HG02623 (cell line): ENCODE data around the gene RSPH6A.
A peak's percentile ranks its signal among the peaks of the same experiment; 100 is the strongest.
"Not testable (repeated sequence)": the region's sequence is repeated elsewhere in the genome, so short reads cannot be mapped to it uniquely, and the experiment has no call there.

ENCODE experiments used
- ATAC-seq: cut with Tn5 transposase; IDR thresholded peaks from one replicate; pipeline ENCODE4 v1.9.1; 2021; ENCODE audit warnings: moderate library complexity; ENCODE audit not compliant: unreplicated experiment

RSPH6A gene

DNA sequence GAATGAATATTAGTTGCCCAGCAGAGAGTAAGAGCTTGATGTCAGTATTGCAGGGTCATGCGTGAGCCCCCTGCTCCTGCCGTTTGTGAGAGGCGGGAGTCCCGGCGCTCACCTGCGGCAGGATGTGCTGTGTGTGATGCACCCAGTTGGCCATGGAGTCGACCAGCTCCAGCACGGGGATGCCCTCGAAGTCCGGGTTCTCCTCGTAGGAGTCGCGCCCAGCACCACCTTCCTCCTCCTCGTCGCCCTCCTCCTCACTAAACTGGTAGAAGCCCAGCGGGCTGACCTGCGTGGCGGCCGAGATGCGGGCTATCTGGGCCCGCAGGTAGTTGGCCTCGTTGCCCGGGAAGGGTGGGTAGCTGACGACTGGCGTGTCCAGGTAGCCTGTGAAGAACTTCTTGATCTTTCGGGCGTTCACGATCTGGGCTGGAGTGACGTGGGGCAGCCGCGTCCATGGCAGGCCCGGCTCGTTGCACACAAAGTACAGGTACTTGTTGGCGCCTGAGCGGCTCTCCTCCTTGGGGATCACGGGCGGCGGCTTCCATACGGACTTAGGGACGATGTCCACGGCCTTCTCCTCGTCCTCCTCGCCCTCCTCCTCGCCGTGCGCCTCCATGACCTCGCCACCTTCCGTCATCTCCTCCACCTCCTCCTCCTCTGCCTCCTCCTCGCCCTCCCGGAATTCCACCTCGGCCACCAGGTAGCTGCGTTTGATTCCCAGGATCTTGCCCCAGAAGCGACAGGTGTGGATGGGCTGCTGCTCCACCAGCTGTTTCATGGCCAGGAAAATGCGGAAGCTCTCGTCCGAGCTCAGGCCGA lies 10.8 kb downstream of the RSPH6A start:
- no peak for ATAC-seq

DNA sequence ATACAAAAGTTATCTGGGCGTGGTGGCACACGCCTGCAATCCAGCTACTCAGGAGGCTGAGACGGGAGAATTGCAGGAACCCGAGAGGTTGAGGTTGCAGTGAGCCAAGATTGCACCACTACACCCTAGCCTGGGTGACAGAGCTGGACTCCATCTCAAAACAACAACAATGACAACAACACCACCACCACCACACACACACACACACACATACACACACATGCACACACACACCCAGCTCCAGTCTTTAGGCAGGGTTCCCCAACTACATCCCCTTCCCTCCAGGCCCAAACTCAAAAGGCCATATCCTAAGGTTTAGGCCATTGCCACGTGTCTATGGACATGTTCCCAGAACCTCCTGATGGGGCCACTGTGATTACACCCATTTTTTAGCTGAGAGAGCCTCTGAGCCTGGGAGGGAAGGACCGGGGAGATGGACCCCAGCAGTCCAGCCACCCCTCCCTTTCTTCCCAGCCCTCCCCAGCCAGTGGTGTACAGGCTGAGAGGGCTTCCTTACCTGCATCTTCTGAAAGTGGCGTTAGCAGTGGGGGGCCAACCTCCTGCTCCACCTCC lies 13.4 kb downstream of the RSPH6A start:
- no peak for ATAC-seq

DNA sequence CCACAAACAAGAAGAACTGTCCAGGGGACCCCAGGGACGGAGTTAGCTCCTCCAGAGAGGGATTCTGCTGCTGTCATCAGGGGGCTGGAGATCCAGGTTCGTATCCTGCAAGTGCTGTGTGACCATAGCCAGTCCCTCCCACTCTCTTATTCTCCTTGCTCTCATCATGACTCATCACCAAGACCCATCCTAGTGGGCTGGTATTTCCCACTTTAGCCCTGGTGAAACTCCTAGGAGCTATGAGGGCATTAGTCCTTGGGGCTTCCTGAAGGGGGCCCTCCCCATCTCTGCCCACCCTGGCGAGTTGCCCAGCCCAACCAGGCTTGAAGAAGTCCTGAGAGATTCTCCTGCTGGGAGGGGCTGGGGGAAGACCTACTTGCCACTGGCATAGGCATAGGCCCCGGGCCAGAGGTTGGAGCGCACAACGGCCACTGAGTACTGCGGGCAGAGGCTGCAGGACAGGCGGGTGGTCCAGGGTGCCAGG lies 15.0 kb downstream of the RSPH6A start:
- ATAC-seq, result no peak

DNA sequence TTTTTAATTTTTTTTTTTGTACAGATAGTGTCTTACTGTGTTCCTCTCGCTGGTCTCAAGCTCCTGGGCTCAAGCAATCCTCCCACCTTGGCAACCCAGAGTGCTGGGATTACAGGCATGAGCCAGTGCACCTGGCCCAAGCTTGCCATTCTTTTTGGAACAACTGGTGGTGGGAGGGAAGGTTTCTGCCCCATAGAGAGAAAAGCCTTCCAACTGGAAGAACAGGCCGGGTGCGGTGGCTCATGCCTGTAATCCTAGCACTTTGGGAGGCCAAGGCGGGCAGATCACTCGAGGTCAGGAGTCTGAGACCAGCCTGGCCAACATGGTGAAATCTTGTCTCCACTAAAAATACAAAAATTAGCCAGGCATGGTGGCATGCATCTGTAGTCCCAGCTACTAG lies 15.6 kb downstream of the RSPH6A start:
- ATAC-seq, result not testable (repeated sequence)

DNA sequence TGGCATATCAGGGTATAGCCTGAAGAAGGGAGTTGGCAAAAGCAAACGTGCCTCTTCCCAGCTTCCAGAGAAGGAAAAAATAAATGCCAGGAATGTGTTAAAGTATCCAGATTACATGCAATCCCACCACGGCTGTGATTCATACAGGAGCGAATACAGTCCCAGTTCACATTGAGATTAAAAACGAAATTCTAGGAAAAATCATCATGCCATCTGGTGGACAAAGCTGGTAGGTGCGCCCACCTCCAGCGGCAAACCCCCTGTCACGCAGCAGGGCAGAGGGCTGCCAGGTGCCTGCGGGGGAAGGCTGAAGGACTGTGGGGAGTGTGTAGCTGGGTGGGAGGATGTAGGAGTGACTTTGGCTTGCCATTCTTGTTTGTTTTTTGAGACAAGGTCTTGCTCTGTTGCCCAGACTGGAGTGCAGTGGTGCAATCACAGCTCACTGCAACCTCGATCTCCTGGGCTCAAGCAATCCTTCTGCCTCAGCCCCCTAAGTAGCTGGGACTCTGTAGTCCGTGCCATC lies 16.1 kb downstream of the RSPH6A start:
- no peak for ATAC-seq

DNA sequence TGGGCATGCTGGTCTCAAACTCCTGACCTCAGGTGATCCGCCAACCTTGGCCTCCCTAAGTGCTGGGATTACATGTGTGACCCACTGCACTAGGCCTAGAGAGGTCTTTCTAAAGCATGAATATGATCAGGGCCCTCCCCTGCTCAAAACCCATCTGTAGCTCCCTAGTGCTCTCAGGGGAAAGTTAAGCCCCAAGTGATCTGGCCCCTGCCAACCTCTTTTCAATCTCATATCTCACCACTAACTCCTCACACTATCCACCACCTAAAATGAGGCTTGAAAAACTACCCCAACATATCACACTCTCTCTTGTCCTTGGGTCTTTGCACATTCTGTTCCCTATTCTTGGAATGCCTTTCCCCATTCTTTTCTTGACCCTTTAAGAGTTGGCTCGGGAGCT lies 20.5 kb downstream of the RSPH6A start:
- ATAC-seq, result no peak

DNA sequence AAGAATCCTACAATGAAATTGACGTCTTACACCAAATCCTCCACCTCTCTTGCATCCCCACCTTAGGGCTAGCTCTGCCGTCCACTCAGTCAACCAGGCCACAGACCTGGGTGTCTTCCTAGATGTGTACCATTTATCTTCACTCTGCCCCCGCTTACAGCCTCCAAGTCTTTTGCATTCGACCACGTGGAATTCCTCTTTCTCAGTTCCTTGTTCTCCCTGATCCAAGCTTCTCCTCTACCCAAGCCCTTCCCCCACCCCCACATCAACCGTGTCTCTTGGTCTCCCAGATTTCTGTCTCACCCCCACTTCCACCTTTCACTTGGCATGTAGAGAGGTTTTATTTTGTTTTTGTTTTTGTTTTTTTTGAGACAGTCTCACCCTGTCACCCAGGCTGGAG lies 21.2 kb downstream of the RSPH6A start:
- ATAC-seq, result no peak

DNA sequence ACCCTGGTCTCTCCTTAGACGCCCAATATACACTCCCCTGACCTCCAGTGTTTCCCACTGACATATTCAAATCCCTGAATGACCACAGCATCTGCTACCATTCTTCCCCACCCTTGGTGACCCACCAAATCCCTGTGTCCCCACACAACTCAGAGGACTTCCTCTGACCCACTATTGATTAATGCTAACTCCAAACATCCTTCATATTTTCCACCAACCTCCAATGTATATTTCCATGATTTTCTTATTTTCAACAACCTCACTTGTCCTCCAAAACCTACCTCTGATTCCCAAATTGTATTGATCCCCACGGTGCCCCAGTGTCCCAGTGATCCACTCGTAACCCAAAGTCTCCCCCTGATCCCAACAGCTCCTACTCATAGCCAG lies 21.9 kb downstream of the RSPH6A start:
- no peak for ATAC-seq

DNA sequence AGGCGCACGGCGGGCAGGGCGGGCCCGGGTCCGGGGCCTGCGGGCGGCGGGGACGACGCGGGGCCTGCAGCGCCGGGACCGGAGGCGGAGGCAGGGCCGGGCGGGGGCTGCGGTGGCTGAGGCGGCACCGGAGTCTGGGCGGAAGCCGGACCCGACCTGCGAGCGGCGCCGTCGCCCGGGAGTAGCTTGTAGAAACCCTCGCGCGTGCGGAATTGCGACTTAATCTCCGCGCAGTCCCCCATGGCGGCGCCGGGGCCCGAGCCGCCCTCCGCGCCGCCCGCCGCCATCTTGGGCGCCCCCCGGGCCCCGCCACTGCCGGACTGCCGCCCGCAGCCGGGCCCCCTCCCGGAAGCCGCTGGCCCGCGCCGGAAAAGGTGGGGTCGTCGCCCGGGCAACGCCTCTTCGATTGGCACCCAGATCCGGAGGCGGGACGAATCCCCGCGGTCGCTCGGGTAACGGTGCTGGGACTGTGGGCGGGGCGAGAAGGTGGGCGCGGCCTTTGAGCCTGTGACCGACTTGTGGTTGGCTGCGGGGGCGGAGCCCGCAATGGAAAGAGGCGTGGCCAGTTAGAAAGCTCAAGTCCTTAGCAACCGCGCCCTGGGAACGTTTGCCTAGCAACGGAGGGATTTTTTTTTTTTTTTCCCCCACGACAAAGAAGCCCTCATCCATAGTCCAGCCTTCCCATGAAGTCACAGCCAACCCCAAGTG lies 22.5 kb downstream of the RSPH6A start, which contains the start of gene DMWD:
Gene DMWD (minus strand): TSS at position 376 of the 708 bp plus-strand sequence. CDS start 89 bp downstream, at position 287.
- peak; percentile 91 for ATAC-seq

DNA sequence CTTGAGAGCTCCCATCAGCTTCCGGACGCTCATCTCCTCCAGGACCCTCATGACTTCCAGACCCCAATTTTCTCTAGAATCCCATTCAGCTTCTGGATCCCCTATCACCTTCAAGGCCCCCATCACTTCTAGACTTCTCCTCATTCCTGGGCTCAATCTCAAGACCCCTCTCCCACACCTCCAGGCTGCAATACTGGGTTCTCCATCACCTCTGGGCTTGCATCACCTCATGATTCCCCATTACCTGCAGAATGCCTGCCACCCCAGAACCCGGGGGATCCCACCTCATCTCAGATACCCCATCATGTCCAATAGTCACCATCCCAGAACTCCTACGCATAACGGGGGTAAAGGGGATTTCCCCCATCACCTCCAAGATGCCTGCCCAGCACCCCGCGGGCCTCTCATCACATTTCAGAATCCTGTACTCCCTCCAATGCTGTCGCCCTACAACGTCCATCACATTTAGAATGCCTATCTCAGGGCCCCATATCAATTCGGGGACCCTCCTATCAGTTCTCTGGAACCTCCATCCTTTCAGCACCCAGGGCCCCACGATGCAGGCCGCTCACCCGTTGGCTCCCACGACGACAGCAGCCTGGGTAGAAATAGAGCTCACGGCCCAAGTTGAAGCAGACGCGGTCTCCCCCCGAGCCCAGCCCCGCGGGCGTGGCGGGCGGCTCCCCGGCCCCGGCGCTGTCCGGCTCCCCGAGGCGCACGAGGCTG lies 23.2 kb downstream of the RSPH6A start:
- no peak for ATAC-seq

DNA sequence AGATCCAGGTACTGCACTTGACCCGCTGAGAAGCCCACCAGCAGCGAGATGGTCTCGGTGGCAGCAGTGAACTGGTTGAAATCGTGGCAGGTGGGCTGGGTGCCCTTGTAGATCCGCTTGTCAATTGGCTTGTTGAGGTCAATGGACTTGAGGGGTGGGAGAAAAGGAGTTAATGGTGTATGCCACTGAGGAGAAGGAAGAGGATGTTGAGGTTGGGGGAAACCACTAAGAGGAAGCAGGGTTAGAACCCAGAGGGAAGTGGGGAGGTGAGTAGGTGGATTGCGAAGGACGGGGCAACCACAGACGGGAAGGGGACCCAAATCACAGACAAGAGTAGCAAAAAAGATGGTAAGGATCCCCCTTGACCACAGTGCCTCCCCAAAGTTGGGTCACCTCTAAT lies 24.2 kb downstream of the RSPH6A start:
- no peak for ATAC-seq

DNA sequence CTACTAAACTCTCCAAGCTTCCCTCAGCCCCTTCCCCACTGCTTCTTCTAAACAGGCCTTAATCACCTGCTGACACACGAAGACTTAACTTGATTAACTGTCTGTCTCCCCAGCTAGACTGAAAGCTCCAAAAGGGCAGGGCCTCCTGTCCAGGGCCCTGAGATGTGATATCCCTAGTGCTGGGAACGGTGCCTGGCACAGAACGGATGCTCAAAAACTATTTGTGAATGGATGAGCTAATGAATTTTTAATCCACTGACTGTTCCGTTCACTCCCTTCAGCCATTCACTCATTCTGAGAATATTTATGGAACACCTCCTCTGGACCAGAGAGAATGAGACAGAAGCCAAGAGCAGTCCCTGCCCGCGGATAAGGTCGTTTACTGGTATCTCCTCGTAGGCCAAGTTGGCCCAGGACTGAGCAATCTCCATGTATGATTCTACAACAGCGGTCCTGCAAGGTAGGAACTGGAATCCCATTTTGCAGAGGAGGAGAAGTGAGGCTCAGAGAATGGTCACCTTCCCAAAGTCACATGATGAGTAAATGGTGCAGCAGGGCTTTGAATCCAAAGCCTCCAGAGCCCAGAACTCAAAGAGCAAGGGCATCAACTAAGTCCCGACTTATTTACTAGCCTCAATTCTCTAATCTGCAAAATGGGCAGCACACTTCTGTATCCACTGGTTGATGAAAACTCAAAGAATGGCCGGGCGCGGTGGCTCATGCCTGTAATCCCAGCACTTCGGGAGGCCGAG lies 25.9 kb downstream of the RSPH6A start:
- ATAC-seq, result no peak

DNA sequence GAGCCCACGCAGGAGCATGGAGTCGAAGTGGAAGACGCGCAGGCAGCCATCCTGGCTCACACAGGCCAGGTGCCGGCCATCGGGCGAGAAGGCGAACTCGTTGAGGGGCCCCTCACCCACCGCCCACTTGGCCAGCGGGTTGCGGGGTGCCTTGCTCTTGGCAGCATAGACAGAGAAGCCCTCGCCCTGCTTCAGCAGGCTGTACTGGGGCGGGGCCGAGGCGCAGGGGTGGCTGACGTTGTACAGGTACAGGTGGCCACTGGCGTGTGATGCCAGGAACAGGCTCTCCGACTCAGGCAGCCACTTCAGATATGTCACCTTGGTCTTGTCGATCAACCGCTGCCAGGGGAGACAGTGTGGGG lies 28.6 kb downstream of the RSPH6A start:
- ATAC-seq, result no peak

DNA sequence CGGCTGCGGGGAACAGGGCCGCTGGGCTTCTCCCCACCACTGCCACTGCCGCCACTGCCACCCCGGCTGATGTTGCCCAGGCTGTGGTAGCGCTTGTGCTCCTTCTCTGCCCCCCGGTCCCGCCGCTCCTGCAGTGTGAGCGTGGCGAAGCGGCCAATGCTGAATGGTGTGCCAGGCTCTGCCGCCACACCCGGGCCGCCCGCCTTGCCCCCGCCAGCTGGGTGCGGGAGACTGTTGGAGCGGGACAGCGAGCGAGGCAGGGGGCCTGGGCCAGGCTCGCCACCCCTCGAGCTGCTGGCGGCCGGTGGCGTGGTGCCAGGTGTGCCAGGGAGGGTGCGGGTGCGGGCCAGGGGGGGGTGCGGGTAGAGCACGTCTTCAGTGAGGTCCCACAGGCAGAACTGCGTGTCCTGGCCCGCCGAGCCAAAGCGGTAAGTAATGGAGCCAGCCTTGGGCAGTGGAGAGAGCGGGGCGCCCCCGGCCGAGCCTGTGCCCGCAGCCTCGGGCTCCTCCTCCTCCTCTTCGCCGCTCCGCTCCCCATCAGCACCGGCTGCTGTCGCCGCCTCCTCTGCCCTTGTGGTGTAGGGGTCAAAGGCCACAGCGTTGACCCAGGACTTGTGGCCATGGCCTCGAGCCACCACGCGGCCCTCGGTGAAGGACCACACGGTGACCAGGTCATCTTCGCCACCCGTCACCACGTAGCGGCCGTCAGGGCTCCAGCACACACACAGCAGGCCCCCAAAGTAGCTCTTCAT lies 29.2 kb downstream of the RSPH6A start:
- ATAC-seq, result no peak

DNA sequence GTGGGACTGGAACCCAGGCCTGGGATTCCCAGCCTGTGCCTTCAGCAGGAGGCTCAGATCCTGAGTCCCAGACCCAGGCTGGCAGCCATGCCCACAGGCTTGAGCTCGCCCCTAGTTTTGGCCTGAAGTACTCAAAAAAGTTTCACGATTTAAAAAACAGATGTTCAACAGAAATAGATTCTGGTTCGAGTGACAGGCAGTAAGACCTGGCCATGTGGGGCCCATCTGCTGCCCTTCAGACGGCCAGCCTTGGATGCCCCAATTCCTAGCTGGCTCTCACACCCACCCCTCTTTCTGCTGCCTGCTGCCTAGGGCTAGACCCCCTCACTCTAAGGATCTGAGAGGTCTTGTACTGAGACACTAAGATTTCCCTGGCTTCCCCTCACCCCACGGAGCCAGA lies 30.0 kb downstream of the RSPH6A start:
- no peak for ATAC-seq

DNA sequence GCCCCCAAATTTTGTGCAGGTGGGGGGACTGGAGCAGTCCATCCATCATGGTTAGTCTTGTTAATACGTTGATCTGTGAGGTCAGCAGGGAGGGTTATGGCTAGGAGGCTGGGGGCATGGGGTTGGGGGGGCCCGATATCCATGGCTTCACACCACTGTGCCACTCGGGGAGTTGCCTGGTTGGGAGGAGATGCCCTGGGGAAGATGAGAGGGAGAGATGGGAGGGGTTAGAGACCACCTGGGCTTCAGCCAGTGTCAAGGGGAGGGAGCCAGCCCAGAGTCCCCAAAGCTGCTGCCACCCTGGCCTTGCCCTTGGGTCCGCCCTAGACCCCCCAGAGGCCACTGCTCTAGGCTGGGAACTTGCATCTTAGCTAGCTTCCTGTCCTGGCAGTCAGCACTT lies 31.0 kb downstream of the RSPH6A start:
- no peak for ATAC-seq

DNA sequence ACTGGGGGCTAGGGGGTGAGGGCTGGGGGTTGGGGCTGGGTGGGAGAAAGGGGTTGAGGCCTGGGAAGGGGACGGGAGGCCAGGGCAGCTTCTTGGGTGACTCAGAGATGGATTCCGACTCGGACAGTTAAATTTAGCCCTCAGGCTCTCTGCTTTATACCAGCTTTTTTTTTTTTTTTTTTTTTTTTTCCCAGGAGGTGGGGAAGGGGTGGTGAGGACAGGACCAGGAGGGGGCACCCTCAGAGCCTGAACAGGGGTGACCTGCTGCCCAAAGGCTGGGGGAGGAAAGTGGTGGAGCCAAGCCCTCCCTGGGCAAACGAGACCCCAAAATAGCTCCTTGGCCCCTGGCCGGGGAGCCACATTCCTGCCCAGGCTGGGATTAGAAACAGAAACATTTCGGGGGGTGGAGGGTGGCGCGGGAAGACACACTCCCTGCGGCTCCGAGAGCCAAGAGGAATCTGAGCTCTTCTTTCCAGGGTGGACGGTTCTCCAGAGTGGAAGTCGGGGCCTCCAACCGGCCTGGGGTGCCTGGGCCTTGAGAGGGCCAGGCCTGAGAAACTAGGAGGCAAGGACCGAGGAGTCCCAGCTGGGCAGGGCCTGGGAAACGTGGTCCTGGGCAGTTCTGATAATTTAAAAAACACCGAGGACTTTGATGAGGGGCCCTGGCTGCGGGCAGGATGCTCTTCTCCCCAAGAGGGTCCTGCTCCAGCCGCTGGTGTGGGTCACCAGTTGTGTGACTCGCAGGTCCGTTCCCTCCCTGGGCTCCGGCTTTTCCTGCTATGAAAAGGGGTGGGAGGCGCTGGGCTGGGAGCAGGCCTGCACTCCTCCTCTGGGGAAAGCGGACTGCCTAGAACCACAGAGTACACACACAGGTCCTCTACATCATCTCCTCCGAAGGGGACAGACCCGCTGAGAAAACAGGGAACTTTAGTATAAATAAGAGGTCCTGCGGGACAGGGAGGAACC lies 32.0 kb downstream of the RSPH6A start:
- ATAC-seq, result no peak

DNA sequence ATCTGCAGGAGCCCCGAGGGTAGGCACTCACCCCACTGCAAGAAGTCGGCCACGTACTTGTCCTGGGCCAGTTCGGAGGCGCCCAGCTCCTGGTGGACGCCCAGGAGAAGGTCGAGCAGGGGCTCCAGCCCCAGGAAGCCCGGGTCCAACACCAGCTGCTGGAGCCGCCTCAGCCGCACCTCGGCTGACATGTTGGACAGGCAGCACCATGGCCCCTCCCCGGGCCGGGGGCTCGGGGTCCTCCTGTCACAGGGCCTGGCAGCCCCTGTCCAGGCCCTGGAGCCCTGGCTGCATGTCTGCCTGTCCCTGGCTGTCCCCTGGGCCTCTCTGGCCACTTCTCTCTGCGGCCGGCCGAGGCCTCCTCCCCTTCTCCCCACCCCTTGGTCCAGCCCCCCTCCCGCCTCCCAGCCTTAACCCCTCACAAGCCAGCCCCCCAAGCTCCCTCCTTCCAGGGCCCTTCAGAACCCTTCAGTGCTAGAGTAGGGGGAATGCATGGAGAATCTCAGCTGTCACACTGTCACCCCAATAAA lies 32.9 kb downstream of the RSPH6A start, which contains the start of gene DMPK:
Gene DMPK (minus strand): TSS at position 329 of the 530 bp plus-strand sequence. CDS start 138 bp downstream, at position 191.
- no peak for ATAC-seq
